ENCODE measurements around the gene IBA57. TPM values are rescaled to one million over a fixed set of nuclear protein-coding genes. Genes with fewer than 3 reads are reported as not detected.

The IBA57 gene
- total and polyA plus RNA-seq, 11 donors: 4.8 to 18.6 (median 11.8) TPM

GRCh38 chr1:228125185-228125584 is 40.4 kb upstream of the IBA57 start:
- DNase-seq: no peak
- no peak for ATAC-seq
- Histone ChIP-seq H3K4me1 (no peaks in the 10 kb centered on the region), H3K27me3 (peaks cover 0 to 5% (median 0%) of the 10 kb centered on the region in 9 donors), H3K36me3 (no peaks in the 10 kb centered on the region), H3K4me3 (no peak overlapping the region), H3K9me3 (no peaks in the 10 kb centered on the region), H3K27ac (no peak overlapping the region)
- 75 to 85% (median 79%) methylated on average over 5 of the region's 5 CpGs for WGBS, 4 donors
- intact Hi-C loops (cut with DNase I): loop anchor here in 1 of 10 donors (10.0 kb wide), 1 partner anchor 50 kb away; no protein-coding TSS in a partner anchor
- no peak for TF ChIP-seq POLR2A (IDR thresholded peaks at IDR 0.05)
- TF ChIP-seq CTCF (IDR thresholded peaks at IDR 0.05): no peak

- DNase-seq (no peak), ATAC-seq (no peak)
- intact Hi-C loops (cut with DNase I): loop anchor here (5.0 to 10.0 kb wide), 7 partner anchors 36 to 386 kb away; partner anchors contain the start of gene IBA57 (in 4 of the 10)
- Histone ChIP-seq H3K4me1 (peaks cover 0 to 8% (median 2%) of the 10 kb centered on the region in 12 donors), H3K4me3 (no peak overlapping the region), H3K27ac (no peak overlapping the region), H3K27me3 (peaks cover 0 to 10% (median 0%) of the 10 kb centered on the region in 9 donors), H3K36me3 (no peaks in the 10 kb centered on the region), H3K9me3 (no peaks in the 10 kb centered on the region)
- WGBS, 4 donors: 92 to 94% (median 93%) methylated on average over 2 of the region's 2 CpGs
- TF ChIP-seq POLR2A (IDR thresholded peaks at IDR 0.05): no peak
- TF ChIP-seq CTCF (IDR thresholded peaks at IDR 0.05): no peak
Observed at GRCh38 chr1:228131766-228132165, 33.8 kb upstream of the IBA57 start.

GRCh38 chr1:228134591-228134990 is 31.0 kb upstream of the IBA57 start:
- Histone ChIP-seq H3K4me3 (no peak overlapping the region), H3K36me3 (no peaks in the 10 kb centered on the region), H3K9me3 (no peaks in the 10 kb centered on the region), H3K4me1 (peaks cover 0 to 14% (median 2%) of the 10 kb centered on the region in 12 donors), H3K27ac (no peak overlapping the region), H3K27me3 (peaks cover 0 to 4% (median 0%) of the 10 kb centered on the region in 9 donors)
- TF ChIP-seq CTCF (IDR thresholded peaks at IDR 0.05): no peak
- no peak for TF ChIP-seq POLR2A (IDR thresholded peaks at IDR 0.05)
- ATAC-seq: no peak
- WGBS, 4 donors: 84 to 85% (median 85%) methylated on average over 12 of the region's 12 CpGs
- DNase-seq: no peak
- intact Hi-C loops (cut with DNase I): loop anchor here (5.0 to 10.0 kb wide), 7 partner anchors 33 to 383 kb away; partner anchors contain the start of gene IBA57 (in 4 of the 10)

- intact Hi-C loops (cut with DNase I): loop anchor here in 5 of 10 donors (5.0 to 10.0 kb wide), 4 partner anchors 138 to 358 kb away; no protein-coding TSS in a partner anchor
- no peak overlapping the region for H3K27ac ChIP-seq
- H3K27me3 ChIP-seq: peaks cover 0 to 4% (median 0%) of the 10 kb centered on the region in 9 donors
- H3K36me3 ChIP-seq: peaks cover 0 to 4% (median 0%) of the 10 kb centered on the region in 9 donors
- ATAC-seq: no peak
- DNase-seq: no peak
- H3K4me3 ChIP-seq: no peak overlapping the region
- TF ChIP-seq CTCF (IDR thresholded peaks at IDR 0.05) (no peak), POLR2A (IDR thresholded peaks at IDR 0.05) (no peak)
- 33 to 58% (median 47%) methylated on average over 1 of the region's 1 CpG for WGBS, 4 donors
- H3K9me3 ChIP-seq: no peaks in the 10 kb centered on the region
- peaks cover 5 to 23% (median 12%) of the 10 kb centered on the region in 12 donors for H3K4me1 ChIP-seq
Observed at GRCh38 chr1:228136901-228137300, 28.7 kb upstream of the IBA57 start.
